Measurements from ENCODE around the gene MAPRE3. TPM values are rescaled to one million over a fixed set of nuclear protein-coding genes. Genes with fewer than 3 reads are reported as not detected.

The MAPRE3 gene
- total and polyA plus RNA-seq, 11 donors = 27.4 to 65.0 (median 42.3) TPM

DNA sequence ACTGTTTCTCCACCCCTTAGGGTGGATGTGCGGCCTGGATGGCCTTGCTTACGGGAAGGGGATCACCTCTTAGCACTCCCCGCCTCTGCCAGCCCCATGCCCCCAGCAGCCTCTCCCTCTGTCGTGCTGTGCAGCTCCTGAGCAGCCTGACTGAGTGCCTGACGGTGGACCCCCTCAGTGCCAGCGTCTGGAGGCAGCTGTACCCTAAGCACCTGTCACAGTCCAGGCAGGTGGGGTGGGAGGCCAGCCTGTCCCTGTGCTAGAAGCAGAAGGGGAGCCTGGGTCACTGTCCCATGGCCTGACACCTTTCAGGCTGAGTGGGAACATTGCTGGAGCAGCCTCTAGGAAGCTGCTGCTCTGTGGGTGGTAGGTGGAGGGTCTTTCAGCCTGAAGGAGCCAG is 67.6 kb downstream of the MAPRE3 start:
- no peaks in the 10 kb centered on the region for H3K9me3 ChIP-seq
- H3K36me3 ChIP-seq = peaks cover 0 to 81% (median 69%) of the 10 kb centered on the region in 9 donors
- no peaks in the 10 kb centered on the region for H3K27me3 ChIP-seq
- no peak for TF ChIP-seq CTCF (IDR thresholded peaks at IDR 0.05)
- TF ChIP-seq POLR2A (IDR thresholded peaks at IDR 0.05) = no peak
- intact Hi-C loops (cut with DNase I) = loop anchor here in 4 of 10 donors (5.0 to 10.0 kb wide), 2 partner anchors 34 to 47 kb away; partner anchors contain the start of genes KHK (in 3 of the 4) and OST4 (in 1 of the 4)
- H3K4me1 ChIP-seq = peaks cover 0 to 33% (median 16%) of the 10 kb centered on the region in 12 donors
- 89 to 93% (median 92%) methylated on average over 5 to 6 of the region's 6 CpGs for WGBS, 4 donors
- DNase-seq (no peak), ATAC-seq (peak in 1 of 4 donors; percentile 8)
- no peak overlapping the region for H3K4me3 ChIP-seq
- H3K27ac ChIP-seq = no peak overlapping the region

DNA sequence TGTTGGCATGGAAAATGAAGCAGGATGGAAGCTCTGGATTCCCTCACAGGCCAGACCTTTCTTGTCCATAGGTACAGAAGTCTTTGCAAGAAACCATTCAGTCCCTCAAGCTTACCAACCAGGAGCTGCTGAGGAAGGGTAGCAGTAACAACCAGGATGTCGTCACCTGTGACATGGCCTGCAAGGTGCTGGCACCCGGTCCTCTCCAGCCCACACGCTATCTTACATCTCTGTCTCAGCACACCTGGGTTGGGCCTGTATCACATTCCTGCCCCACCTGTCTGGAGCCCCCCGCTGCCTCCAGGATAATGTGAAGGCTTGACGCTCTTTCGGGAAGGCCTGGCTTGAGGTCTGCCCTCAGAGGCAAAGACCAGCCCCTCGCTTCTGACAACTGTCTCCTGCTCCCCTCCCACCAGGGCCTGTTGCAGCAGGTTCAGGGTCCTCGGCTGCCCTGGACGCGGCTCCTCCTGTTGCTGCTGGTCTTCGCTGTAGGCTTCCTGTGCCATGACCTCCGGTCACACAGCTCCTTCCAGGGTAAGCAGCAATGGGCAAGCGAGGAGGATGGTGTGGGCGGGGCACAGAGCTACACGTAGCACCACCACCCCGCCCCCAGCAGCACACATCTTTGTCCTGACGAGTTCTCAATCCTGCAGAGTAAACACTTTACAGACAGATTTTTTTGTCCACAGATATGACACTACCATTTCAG is 68.3 kb downstream of the MAPRE3 start:
- DNase-seq (no peak), ATAC-seq (no peak)
- Histone ChIP-seq H3K4me3 (no peak overlapping the region), H3K4me1 (peaks cover 0 to 27% (median 12%) of the 10 kb centered on the region in 12 donors), H3K27me3 (no peaks in the 10 kb centered on the region), H3K9me3 (no peaks in the 10 kb centered on the region), H3K36me3 (peaks cover 0 to 85% (median 69%) of the 10 kb centered on the region in 9 donors), H3K27ac (no peak overlapping the region)
- intact Hi-C loops (cut with DNase I) = loop anchor here in 4 of 10 donors (5.0 to 10.0 kb wide), 2 partner anchors 34 to 46 kb away; partner anchors contain the start of genes KHK (in 3 of the 4) and OST4 (in 1 of the 4)
- TF ChIP-seq CTCF (IDR thresholded peaks at IDR 0.05) = no peak
- TF ChIP-seq POLR2A (IDR thresholded peaks at IDR 0.05) = no peak
- 83 to 90% (median 87%) methylated on average over 14 to 17 of the region's 17 CpGs for WGBS, 4 donors

DNA sequence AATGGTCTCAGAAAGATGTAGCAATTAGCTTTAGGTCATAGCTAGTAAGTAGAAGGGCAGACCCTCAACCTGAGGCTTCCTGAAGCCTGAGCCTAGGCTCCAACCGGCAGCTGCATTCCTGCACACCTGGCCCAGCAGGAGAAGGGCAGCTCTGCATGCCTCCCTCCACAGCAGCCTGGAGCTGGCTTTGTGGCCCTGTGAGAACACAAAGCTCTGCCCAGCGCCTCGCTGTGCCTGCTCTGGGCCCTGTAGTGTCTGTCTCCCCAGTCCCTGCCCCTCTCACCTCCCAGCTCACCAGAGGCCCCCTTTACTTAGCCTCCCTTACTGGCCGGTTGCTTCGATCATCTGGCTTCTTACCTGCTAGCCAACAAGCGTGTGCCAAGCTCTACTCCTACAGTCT is 69.0 kb downstream of the MAPRE3 start:
- no peak for TF ChIP-seq POLR2A (IDR thresholded peaks at IDR 0.05)
- no peak for TF ChIP-seq CTCF (IDR thresholded peaks at IDR 0.05)
- ATAC-seq (no peak), DNase-seq (peak in 1 of 5 donors; percentile 10)
- Histone ChIP-seq H3K36me3 (peaks cover 0 to 85% (median 69%) of the 10 kb centered on the region in 9 donors), H3K27me3 (no peaks in the 10 kb centered on the region), H3K4me3 (no peak overlapping the region), H3K27ac (no peak overlapping the region), H3K4me1 (peaks cover 0 to 21% (median 5%) of the 10 kb centered on the region in 12 donors), H3K9me3 (no peaks in the 10 kb centered on the region)
- WGBS, 4 donors = 91 to 97% (median 94%) methylated on average over 5 to 6 of the region's 6 CpGs
- intact Hi-C loops (cut with DNase I) = loop anchor here in 4 of 10 donors (5.0 to 10.0 kb wide), 2 partner anchors 33 to 45 kb away; partner anchors contain the start of genes KHK (in 3 of the 4) and OST4 (in 1 of the 4)

- TF ChIP-seq CTCF (IDR thresholded peaks at IDR 0.05) = no peak
- TF ChIP-seq POLR2A (IDR thresholded peaks at IDR 0.05) = no peak
- Histone ChIP-seq H3K4me3 (no peak overlapping the region), H3K27me3 (no peaks in the 10 kb centered on the region), H3K9me3 (no peaks in the 10 kb centered on the region), H3K36me3 (peaks cover 0 to 83% (median 68%) of the 10 kb centered on the region in 9 donors), H3K4me1 (peaks cover 0 to 16% (median 2%) of the 10 kb centered on the region in 12 donors), H3K27ac (no peak overlapping the region)
- intact Hi-C loops (cut with DNase I) = loop anchor here in 4 of 10 donors (5.0 to 10.0 kb wide), 2 partner anchors 32 to 45 kb away; partner anchors contain the start of genes KHK (in 3 of the 4) and OST4 (in 1 of the 4)
- WGBS, 4 donors = 97% methylated on average over 7 of the region's 7 CpGs
- ATAC-seq (no peak), DNase-seq (peak in 1 of 5 donors; percentile 5)
These were observed 69.4 kb downstream of the MAPRE3 start for GRCh38 chr2:27039871-27040270.
